HCT116 (cell line): Measurements from ENCODE around the gene CPZ. TPM values are rescaled to one million over a fixed set of nuclear protein-coding genes. Genes with fewer than 3 reads are reported as not detected.

Experiments
- ATAC-seq: fragments of 200-7000 bp; cut with Tn5 transposase; 2 replicates; pipeline ENCODE4 v1.9.1; 2020; ENCODE audit warnings: mild to moderate bottlenecking, moderate library complexity
- BruUV-seq: library from RNA; stranded (reverse); fragments of 400-500 nt; replicated peaks from 2 replicates; lab custom pipeline; 2021; lab: Mats Ljungman, UMichigan
- CTCF ChIA-PET: fragments of 300-600 bp; sonication (Branson Sonifier 250); formaldehyde crosslinking; loops from one replicate; lab custom pipeline; 2021; ENCODE audit warnings: antibody characterized with exemption; lab: Charles Lee
- POLR2A ChIA-PET: fragments of 300-600, 350-600 bp; sonication (Branson Sonifier 250); formaldehyde crosslinking; loops from one replicate; lab custom pipeline; 2021; ENCODE audit warnings: antibody characterized with exemption; lab: Charles Lee
- RAD21 ChIA-PET, 2 experiments: fragments of 300-600 bp; sonication (Branson Sonifier 250); formaldehyde crosslinking; loops; one replicate each; lab custom pipeline; 2023; ENCODE audit warnings: low total read pairs in 2 of 2; ENCODE audit not compliant: uncharacterized antibody in 2 of 2, unreplicated experiment in 2 of 2, low non-redundant PET in 1 of 2; lab: Charles Lee
- DNase-seq: peaks from one replicate; pipeline ENCODE4 v3.0.0-alpha.2; 2010; ENCODE audit warnings: low read depth, low spot score
- H2AFZ ChIP-seq: fragments of 200-600 bp; shearing (Covaris generic), sonication (generic); 2 replicates; pipeline ENCODE4 v1.6.1; 2017; ENCODE audit warnings: low read depth, mixed run types, mixed read lengths, antibody characterized with exemption, low read length; ENCODE audit not compliant: poor library complexity, severe bottlenecking
- H3K27ac ChIP-seq: 2 replicates; pipeline ENCODE4 v1.5.1; 2012; ENCODE audit warnings: low read depth, low read length
- H3K27me3 ChIP-seq: fragments of 200-600 bp; sonication (generic); 2 replicates; pipeline ENCODE4 v1.6.1; 2016; ENCODE audit warnings: mixed run types, low read length, mixed read lengths; ENCODE audit not compliant: insufficient read depth
- H3K36me3 ChIP-seq, 2 experiments: fragments of 200-500 bp in 1 of 2; fragments of 200-600 bp in 1 of 2; sonication (Bioruptor generic) in 1 of 2; sonication (generic) in 1 of 2; 2 replicates each; pipeline versions ENCODE4 v1.5.1 to v1.6.1; 2014 to 2016; ENCODE audit warnings: low read length in 2 of 2, inconsistent platforms in 1 of 2, mixed read lengths in 1 of 2, mixed run types in 1 of 2; ENCODE audit not compliant: insufficient read depth in 2 of 2, control insufficient read depth in 1 of 2
- H3K4me1 ChIP-seq, 2 experiments: fragments of 200-600 bp in 1 of 2; sonication (generic) in 1 of 2; 2 replicates each; pipeline versions ENCODE4 v1.5.1 to v1.6.1; 2012 to 2017; ENCODE audit warnings: low read length in 2 of 2, inconsistent platforms in 1 of 2, mild to moderate bottlenecking in 1 of 2, mixed read lengths in 1 of 2, mixed run types in 1 of 2, moderate library complexity in 1 of 2; ENCODE audit not compliant: insufficient read depth in 2 of 2, control insufficient read depth in 1 of 2
- H3K4me2 ChIP-seq: fragments of 200-600 bp; sonication (generic); 2 replicates; pipeline ENCODE4 v1.6.1; 2017; ENCODE audit warnings: mixed run types, low read length, mixed read lengths
- H3K4me3 ChIP-seq, 2 experiments: fragments of 200-600 bp in 1 of 2; sonication (generic) in 1 of 2; replicated peaks in 1 of 2; 2 replicates each; pipeline ENCODE4 v1.5.1; 2011 to 2016; ENCODE audit warnings: low read length in 2 of 2, control low read depth in 1 of 2, low read depth in 1 of 2, mild to moderate bottlenecking in 1 of 2, mixed read lengths in 1 of 2, mixed run types in 1 of 2
- H3K79me2 ChIP-seq: fragments of 200-600 bp; sonication (generic); 2 replicates; pipeline ENCODE4 v1.6.1; 2017; ENCODE audit warnings: mild to moderate bottlenecking, mixed run types, low read length, moderate library complexity, mixed read lengths; ENCODE audit not compliant: insufficient read depth
- H3K9ac ChIP-seq: fragments of 200-600 bp; sonication (generic); 2 replicates; pipeline ENCODE4 v1.6.1; 2016; ENCODE audit warnings: low read length, mixed read lengths
- H3K9me2 ChIP-seq: fragments of 200-600 bp; sonication (generic), shearing (Covaris generic); 2 replicates; pipeline ENCODE4 v1.6.1; 2017; ENCODE audit warnings: mixed run types, mild to moderate bottlenecking, moderate library complexity; ENCODE audit not compliant: insufficient read depth
- H3K9me3 ChIP-seq, 2 experiments: fragments of 200-500 bp in 1 of 2; fragments of 200-600 bp in 1 of 2; sonication (Bioruptor generic) in 1 of 2; sonication (generic) in 1 of 2; 2 replicates each; pipeline ENCODE4 v1.6.1; 2014 to 2017; ENCODE audit warnings: low read length in 2 of 2, mixed read lengths in 2 of 2, inconsistent platforms in 1 of 2, low read depth in 1 of 2, mild to moderate bottlenecking in 1 of 2, mixed run types in 1 of 2, moderate library complexity in 1 of 2; ENCODE audit not compliant: control insufficient read depth in 1 of 2, insufficient read depth in 1 of 2
- H4K20me1 ChIP-seq: fragments of 200-600 bp; sonication (generic), shearing (Covaris generic); 2 replicates; pipeline ENCODE4 v1.6.1; 2017; ENCODE audit warnings: mixed run types, mild to moderate bottlenecking, moderate library complexity; ENCODE audit not compliant: insufficient read depth
- CBX3 ChIP-seq: IDR thresholded peaks from 2 replicates; pipeline ENCODE4 v1.6.1; 2012; ENCODE audit warnings: low read depth
- CEBPB ChIP-seq: IDR thresholded peaks from 2 replicates; pipeline ENCODE4 v1.6.1; 2012; ENCODE audit warnings: low read depth
- ELF1 ChIP-seq: IDR thresholded peaks from 2 replicates; pipeline ENCODE4 v1.6.1; 2012; ENCODE audit warnings: low read depth, borderline replicate concordance
- EZH2 ChIP-seq: fragments of 200-600 bp; sonication (generic); IDR thresholded peaks from 2 replicates; pipeline ENCODE4 v1.6.1; 2017; ENCODE audit warnings: antibody characterized with exemption, mixed run types
- EZH2phosphoT487 ChIP-seq: fragments of 200-600 bp; IDR thresholded peaks from 2 replicates; pipeline ENCODE4 v1.6.1; 2018; ENCODE audit warnings: antibody characterized with exemption, borderline replicate concordance
- FOSL1 ChIP-seq: IDR thresholded peaks from 2 replicates; pipeline ENCODE4 v1.6.1; 2012; ENCODE audit warnings: low read depth
- POLR2A ChIP-seq: IDR thresholded peaks from 2 replicates; pipeline ENCODE4 v1.7.0; 2011; ENCODE audit warnings: borderline replicate concordance; ENCODE audit not compliant: insufficient read depth, insufficient read length; ENCODE audit errors: extremely low read depth
- POLR2AphosphoS5 ChIP-seq: IDR thresholded peaks from 2 replicates; pipeline ENCODE4 v1.6.1; 2011; ENCODE audit warnings: mild to moderate bottlenecking, low read depth, low read length, moderate library complexity
- RAD21 ChIP-seq: IDR thresholded peaks from 2 replicates; pipeline ENCODE4 v1.6.1; 2012; ENCODE audit warnings: low read depth, mild to moderate bottlenecking
- SIN3A ChIP-seq: IDR thresholded peaks from 2 replicates; pipeline ENCODE4 v1.6.1; 2012; ENCODE audit warnings: low read depth
- SP1 ChIP-seq: IDR thresholded peaks from 2 replicates; pipeline ENCODE4 v1.6.1; 2012; ENCODE audit warnings: low read depth
- SRF ChIP-seq: IDR thresholded peaks from 2 replicates; pipeline ENCODE4 v1.6.1; 2012; ENCODE audit warnings: low read depth
- YY1 ChIP-seq: IDR thresholded peaks from 2 replicates; pipeline ENCODE4 v1.6.1; 2011; ENCODE audit warnings: low read length, low read depth, moderate library complexity, mild to moderate bottlenecking; ENCODE audit not compliant: insufficient replicate concordance; ENCODE audit errors: extremely low read depth
- ZFX ChIP-seq: fragments of 450-650 bp; IDR thresholded peaks from 2 replicates; pipeline ENCODE4 v1.6.1; 2017
- ZNF274 ChIP-seq: fragments of 200-500 bp; sonication (Bioruptor generic); IDR thresholded peaks from 2 replicates; pipeline ENCODE4 v1.6.1; 2014; ENCODE audit warnings: mild to moderate bottlenecking, low read depth, low read length, inconsistent platforms
- intact Hi-C: fragments of 100-400 bp; cut with micrococcal nuclease; formaldehyde crosslinking; loops from 2 replicates; pipeline ENCODE4 v1.10.0; 2022
- total RNA-seq: library from RNA; stranded (reverse); gene quantifications from one replicate; pipeline ENCODE4 v1.2.1, GENCODE V29; 2021; ENCODE audit not compliant: unreplicated experiment
- TF ChIP-seq, protein P1 (sequence below): IDR thresholded peaks from 2 replicates; pipeline ENCODE4 v1.6.1; 2012
- TF ChIP-seq, protein P2 (sequence below): IDR thresholded peaks from 2 replicates; pipeline ENCODE4 v1.6.1; 2011; ENCODE audit warnings: mild to moderate bottlenecking, low read length, moderate library complexity; ENCODE audit not compliant: insufficient replicate concordance; ENCODE audit errors: extremely low read depth
- TF ChIP-seq, protein P3 (sequence below), 3 experiments: fragments of 200-600 bp in 1 of 3; sonication (generic) in 1 of 3; IDR thresholded peaks in 2 of 3; conservative IDR thresholded peaks in 1 of 3; 2 replicates each; pipeline ENCODE4 v1.5.1; 2012 to 2017; ENCODE audit warnings: low read depth in 2 of 3, low read length in 2 of 3, antibody characterized with exemption in 1 of 3, borderline replicate concordance in 1 of 3, control low read depth in 1 of 3, mild to moderate bottlenecking in 1 of 3, mixed read lengths in 1 of 3, mixed run types in 1 of 3, moderate library complexity in 1 of 3; ENCODE audit not compliant: insufficient read depth in 1 of 3
- TF ChIP-seq, protein P4 (sequence below): IDR thresholded peaks from 2 replicates; pipeline ENCODE4 v1.6.1; 2012; ENCODE audit warnings: low read depth

Gene CPZ
- total RNA-seq, 1 experiment from 2014 or later: not detected

DNA sequence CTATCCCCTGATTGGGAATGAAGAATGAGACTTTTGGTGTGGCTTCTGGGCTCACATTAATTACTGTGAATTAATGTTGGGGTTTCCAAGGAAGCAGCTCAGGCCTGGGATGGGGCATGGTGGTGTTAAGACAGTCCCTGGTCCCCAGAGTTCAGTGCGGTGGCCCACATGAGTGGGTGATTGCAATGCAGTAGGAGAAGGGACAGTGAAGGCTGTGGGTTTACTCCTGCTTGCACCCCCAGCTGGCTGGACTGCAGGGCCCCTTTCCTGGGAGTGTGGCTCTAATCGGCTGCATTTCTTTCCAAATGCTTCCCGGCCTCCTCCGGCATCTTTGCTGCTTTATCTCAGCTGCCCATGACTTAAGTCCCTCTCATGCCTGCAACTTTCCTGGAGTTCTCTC lies 40.5 kb upstream of the CPZ start:
- TF ChIP-seq SP1 (no peak), RAD21 (no peak), CBX3 (no peak), EZH2 (no peak), ELF1 (no peak), POLR2A (no peak), ZFX (no peak), EZH2phosphoT487 (no peak), YY1 (no peak), POLR2AphosphoS5 (no peak), SIN3A (no peak), SRF (no peak), CEBPB (no peak), ZNF274 (no peak), FOSL1 (no peak)
- TF ChIP-seq, protein P1, sequence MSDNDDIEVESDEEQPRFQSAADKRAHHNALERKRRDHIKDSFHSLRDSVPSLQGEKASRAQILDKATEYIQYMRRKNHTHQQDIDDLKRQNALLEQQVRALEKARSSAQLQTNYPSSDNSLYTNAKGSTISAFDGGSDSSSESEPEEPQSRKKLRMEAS: no peak
- TF ChIP-seq, protein P2, sequence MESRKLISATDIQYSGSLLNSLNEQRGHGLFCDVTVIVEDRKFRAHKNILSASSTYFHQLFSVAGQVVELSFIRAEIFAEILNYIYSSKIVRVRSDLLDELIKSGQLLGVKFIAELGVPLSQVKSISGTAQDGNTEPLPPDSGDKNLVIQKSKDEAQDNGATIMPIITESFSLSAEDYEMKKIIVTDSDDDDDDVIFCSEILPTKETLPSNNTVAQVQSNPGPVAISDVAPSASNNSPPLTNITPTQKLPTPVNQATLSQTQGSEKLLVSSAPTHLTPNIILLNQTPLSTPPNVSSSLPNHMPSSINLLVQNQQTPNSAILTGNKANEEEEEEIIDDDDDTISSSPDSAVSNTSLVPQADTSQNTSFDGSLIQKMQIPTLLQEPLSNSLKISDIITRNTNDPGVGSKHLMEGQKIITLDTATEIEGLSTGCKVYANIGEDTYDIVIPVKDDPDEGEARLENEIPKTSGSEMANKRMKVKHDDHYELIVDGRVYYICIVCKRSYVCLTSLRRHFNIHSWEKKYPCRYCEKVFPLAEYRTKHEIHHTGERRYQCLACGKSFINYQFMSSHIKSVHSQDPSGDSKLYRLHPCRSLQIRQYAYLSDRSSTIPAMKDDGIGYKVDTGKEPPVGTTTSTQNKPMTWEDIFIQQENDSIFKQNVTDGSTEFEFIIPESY: no peak
- TF ChIP-seq, protein P3, sequence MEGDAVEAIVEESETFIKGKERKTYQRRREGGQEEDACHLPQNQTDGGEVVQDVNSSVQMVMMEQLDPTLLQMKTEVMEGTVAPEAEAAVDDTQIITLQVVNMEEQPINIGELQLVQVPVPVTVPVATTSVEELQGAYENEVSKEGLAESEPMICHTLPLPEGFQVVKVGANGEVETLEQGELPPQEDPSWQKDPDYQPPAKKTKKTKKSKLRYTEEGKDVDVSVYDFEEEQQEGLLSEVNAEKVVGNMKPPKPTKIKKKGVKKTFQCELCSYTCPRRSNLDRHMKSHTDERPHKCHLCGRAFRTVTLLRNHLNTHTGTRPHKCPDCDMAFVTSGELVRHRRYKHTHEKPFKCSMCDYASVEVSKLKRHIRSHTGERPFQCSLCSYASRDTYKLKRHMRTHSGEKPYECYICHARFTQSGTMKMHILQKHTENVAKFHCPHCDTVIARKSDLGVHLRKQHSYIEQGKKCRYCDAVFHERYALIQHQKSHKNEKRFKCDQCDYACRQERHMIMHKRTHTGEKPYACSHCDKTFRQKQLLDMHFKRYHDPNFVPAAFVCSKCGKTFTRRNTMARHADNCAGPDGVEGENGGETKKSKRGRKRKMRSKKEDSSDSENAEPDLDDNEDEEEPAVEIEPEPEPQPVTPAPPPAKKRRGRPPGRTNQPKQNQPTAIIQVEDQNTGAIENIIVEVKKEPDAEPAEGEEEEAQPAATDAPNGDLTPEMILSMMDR (IDR thresholded peaks at IDR 0.05 in 2 of 3, conservative IDR thresholded peaks at IDR 0.05 in 1 of 3; ENCODE audit: borderline replicate concordance in 1 of 3, insufficient read depth in 1 of 3, low read depth in 2 of 3, low read length in 2 of 3): no peak
- TF ChIP-seq, protein P4, sequence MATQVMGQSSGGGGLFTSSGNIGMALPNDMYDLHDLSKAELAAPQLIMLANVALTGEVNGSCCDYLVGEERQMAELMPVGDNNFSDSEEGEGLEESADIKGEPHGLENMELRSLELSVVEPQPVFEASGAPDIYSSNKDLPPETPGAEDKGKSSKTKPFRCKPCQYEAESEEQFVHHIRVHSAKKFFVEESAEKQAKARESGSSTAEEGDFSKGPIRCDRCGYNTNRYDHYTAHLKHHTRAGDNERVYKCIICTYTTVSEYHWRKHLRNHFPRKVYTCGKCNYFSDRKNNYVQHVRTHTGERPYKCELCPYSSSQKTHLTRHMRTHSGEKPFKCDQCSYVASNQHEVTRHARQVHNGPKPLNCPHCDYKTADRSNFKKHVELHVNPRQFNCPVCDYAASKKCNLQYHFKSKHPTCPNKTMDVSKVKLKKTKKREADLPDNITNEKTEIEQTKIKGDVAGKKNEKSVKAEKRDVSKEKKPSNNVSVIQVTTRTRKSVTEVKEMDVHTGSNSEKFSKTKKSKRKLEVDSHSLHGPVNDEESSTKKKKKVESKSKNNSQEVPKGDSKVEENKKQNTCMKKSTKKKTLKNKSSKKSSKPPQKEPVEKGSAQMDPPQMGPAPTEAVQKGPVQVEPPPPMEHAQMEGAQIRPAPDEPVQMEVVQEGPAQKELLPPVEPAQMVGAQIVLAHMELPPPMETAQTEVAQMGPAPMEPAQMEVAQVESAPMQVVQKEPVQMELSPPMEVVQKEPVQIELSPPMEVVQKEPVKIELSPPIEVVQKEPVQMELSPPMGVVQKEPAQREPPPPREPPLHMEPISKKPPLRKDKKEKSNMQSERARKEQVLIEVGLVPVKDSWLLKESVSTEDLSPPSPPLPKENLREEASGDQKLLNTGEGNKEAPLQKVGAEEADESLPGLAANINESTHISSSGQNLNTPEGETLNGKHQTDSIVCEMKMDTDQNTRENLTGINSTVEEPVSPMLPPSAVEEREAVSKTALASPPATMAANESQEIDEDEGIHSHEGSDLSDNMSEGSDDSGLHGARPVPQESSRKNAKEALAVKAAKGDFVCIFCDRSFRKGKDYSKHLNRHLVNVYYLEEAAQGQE: no peak
- TF ChIP-seq, all 23 proteins: peak for 0
- Histone ChIP-seq H3K79me2 (no peaks in the 10 kb centered on the region), H3K4me1 (peaks cover 0 to 17% of the 10 kb centered on the region in 2 experiments; a peak in 3 of 4 replicates), H3K4me3 (no peak overlapping the region), H2AFZ (no peak overlapping the region), H4K20me1 (no peaks in the 10 kb centered on the region), H3K9ac (no peak overlapping the region), H3K27ac (no peak overlapping the region), H3K36me3 (no peaks in the 10 kb centered on the region), H3K4me2 (no peak overlapping the region), H3K9me3 (no peaks in the 10 kb centered on the region), H3K9me2 (no peaks in the 10 kb centered on the region), H3K27me3 (0 out of 2 replicates have a peak, but pooled peaks cover 2% of the 10 kb centered on the region)
- intact Hi-C loops: no loop called here
- CTCF ChIA-PET: no interaction called here
- POLR2A ChIA-PET: no interaction called here
- DNase-seq (no peak), ATAC-seq (no peak)
- RAD21 ChIA-PET: no interaction called here
- no TSS peak for BruUV-seq
